HUES64 (cell line): ENCODE data around the gene CHRNE.
"Not testable (repeated sequence)": the region's sequence is repeated elsewhere in the genome, so short reads cannot be mapped to it uniquely, and the experiment has no call there.

Experiments
- H3K27ac ChIP-seq: 2 replicates; pipeline ENCODE4 v1.7.0; 2013; ENCODE audit warnings: low read depth, low read length, inconsistent platforms
- H3K27me3 ChIP-seq: 2 replicates; pipeline ENCODE4 v1.6.1; 2013; ENCODE audit warnings: mild to moderate bottlenecking, low read length; ENCODE audit not compliant: insufficient read depth
- H3K36me3 ChIP-seq: 2 replicates; pipeline ENCODE4 v1.6.1; 2013; ENCODE audit warnings: mild to moderate bottlenecking, low read length; ENCODE audit not compliant: insufficient read depth
- H3K4me1 ChIP-seq: 2 replicates; pipeline ENCODE4 v1.6.1; 2013; ENCODE audit warnings: mild to moderate bottlenecking, low read length, moderate library complexity; ENCODE audit not compliant: insufficient read depth
- H3K4me3 ChIP-seq: 2 replicates; pipeline ENCODE4 v1.5.1; 2013; ENCODE audit warnings: mild to moderate bottlenecking, low read length, moderate library complexity
- H3K9ac ChIP-seq: 2 replicates; pipeline ENCODE4 v1.6.1; 2013; ENCODE audit warnings: mild to moderate bottlenecking, low read depth, low read length
- H3K9me3 ChIP-seq: 2 replicates; pipeline ENCODE4 v1.6.1; 2013; ENCODE audit warnings: low read depth, low read length; ENCODE audit not compliant: insufficient read depth
- WGBS: fragments of 150-250, 120-280 bp; methylation state at CpG from one replicate; pipeline ENCODE4 v1.1.7; 2013; ENCODE audit warnings: missing lambda C conversion rate; 5-methylcytosine and 5-hydroxymethylcytosine counted together

Gene CHRNE

DNA sequence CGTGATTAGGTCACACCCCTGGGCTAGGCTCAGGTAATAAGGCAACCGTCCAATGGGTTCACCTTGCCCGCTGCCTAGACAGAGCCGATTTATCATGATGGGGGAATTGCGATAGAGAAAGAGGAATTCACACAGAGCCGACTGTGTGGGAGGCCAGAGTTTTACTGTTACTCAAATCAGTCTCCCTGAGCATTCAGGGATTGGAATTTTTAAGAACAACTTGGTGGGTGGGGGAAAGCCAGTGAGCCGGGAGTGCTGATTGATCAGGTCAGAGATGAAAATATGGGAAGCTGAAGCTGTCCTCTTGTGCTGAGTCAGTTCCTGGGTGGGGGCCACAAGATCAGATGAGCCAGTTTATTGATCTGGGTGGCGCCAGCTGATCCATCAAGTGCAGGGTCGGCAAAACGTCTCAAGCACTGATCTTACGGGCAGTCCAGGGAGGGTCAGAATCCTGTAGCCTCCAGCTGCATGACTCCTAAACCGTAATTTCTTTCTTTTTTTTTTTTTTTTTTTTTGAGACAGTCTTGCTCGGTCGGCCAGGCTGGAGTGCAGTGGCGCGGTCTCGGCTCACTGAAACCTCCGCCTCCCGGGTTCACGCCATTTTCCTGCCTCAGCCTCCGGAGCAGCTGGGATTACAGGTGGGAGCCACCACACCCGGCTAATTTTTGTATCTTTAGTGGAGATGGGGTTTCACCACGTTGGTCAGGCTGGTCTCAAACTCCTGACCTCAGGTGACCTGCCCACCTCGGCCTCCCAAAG is 23.9 kb upstream of the CHRNE start:
- WGBS = 95% methylated on average over 24 of the region's 24 CpGs
- not testable (repeated sequence) for H3K4me3 ChIP-seq, H3K27me3 ChIP-seq, H3K4me1 ChIP-seq, H3K36me3 ChIP-seq, H3K9me3 ChIP-seq, H3K27ac ChIP-seq, H3K9ac ChIP-seq

DNA sequence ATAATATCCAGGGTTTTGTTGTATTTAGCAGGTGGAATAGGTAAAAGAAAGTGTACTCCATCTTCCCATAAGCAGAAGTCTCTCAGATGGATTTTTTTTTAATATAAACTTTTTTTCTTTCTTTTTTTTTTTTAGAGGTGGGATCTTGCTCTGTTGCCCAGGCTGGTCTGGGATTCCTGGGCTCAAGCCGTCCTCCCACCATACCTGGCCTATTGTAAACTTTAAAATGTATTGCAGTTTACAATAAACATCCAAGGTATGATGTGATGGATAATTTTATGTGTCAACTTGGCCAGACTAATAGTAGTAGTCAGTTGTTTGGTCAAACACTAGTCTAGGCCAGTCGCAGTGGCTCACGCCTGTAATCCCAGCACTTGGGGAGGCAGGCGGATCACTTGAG is 18.4 kb upstream of the CHRNE start:
- no peaks in the 10 kb centered on the region for H3K27me3 ChIP-seq
- H3K36me3 ChIP-seq = no peaks in the 10 kb centered on the region
- peaks cover 10% of the 10 kb centered on the region for H3K4me1 ChIP-seq
- no peaks in the 10 kb centered on the region for H3K9me3 ChIP-seq
- WGBS = 98% methylated on average over 3 of the region's 4 CpGs
- no peak overlapping the region for H3K4me3 ChIP-seq
- H3K9ac ChIP-seq = no peak overlapping the region
- H3K27ac ChIP-seq = no peak overlapping the region

- Histone ChIP-seq H3K9me3 (no peaks in the 10 kb centered on the region), H3K36me3 (no peaks in the 10 kb centered on the region), H3K4me3 (no peak overlapping the region), H3K9ac (no peak overlapping the region), H3K27me3 (no peaks in the 10 kb centered on the region), H3K4me1 (peaks cover 10% of the 10 kb centered on the region), H3K27ac (no peak overlapping the region)
- WGBS = 95% methylated on average over 9 of the region's 10 CpGs
These were observed 17.6 kb upstream of the CHRNE start for GRCh38 chr17:4920351-4921048.

GRCh38 chr17:4919511-4920047 is 16.7 kb upstream of the CHRNE start:
- Histone ChIP-seq H3K4me3 (no peak overlapping the region), H3K9ac (no peak overlapping the region)
- 67% methylated on average over 7 of the region's 8 CpGs for WGBS

DNA sequence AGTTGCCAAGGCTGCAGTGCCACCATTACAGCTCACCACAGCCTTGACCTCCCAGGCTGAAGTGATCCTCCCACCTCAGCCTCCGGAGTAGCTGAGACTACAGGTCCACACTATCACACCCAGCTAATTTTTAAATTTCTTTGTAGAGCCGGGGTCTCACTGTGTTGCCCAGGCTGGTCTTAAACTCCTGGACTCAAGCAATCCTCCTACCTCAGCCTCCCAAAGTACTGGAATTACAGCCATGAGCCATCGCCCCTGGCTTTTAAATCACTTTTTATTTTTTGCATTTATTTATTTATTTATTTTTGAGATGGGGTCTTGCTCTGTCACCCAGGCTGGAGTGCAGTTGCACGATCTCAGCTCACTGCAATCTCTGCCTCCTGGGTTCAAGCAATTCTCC is 11.7 kb upstream of the CHRNE start:
- not testable (repeated sequence) for H3K9me3 ChIP-seq, H3K9ac ChIP-seq, H3K27me3 ChIP-seq, H3K4me3 ChIP-seq, H3K4me1 ChIP-seq, H3K36me3 ChIP-seq, H3K27ac ChIP-seq
- 96% methylated on average over 4 of the region's 4 CpGs for WGBS

More at GRCh38 chr17:4919511-4920047, 16.7 kb upstream of the CHRNE start:
- H3K27me3 ChIP-seq = no peaks in the 10 kb centered on the region
- H3K36me3 ChIP-seq = no peaks in the 10 kb centered on the region
- H3K27ac ChIP-seq = no peak overlapping the region; the same call in 1 of the 2 replicates
- peaks cover 10% of the 10 kb centered on the region for H3K4me1 ChIP-seq
- no peaks in the 10 kb centered on the region for H3K9me3 ChIP-seq

DNA sequence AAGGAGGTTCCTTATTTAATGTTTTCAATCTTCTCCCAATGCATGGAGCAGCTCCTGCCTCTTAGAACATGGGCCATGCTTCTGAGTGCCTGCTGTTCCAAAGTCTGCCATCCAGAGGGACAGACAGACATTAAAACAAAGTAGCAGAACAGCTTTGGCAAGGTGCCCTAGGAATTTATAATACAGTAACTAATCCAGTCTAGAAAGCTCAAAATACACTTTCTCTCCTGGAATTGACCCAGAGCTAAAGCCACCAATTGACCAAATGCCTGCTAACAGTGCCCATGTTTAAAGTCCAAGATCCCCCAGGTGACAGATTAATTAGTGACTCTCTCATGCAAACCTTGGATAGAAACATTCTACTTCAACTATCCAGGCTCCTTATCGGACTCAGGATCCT is 11.1 kb upstream of the CHRNE start:
- WGBS = 100% methylated on average over 1 of the region's 1 CpG
- Histone ChIP-seq H3K4me1 (no peaks in the 10 kb centered on the region), H3K27me3 (no peaks in the 10 kb centered on the region), H3K9me3 (no peaks in the 10 kb centered on the region), H3K36me3 (no peaks in the 10 kb centered on the region), H3K4me3 (no peak overlapping the region), H3K27ac (no peak overlapping the region), H3K9ac (no peak overlapping the region)

GRCh38 chr17:4908711-4909496 is 6.0 kb upstream of the CHRNE start:
- Histone ChIP-seq H3K27me3 (no peaks in the 10 kb centered on the region), H3K36me3 (no peaks in the 10 kb centered on the region), H3K4me3 (no peak overlapping the region), H3K9me3 (no peaks in the 10 kb centered on the region), H3K4me1 (peaks cover 10% of the 10 kb centered on the region), H3K9ac (peak overlapping the region; percentile 7; the same call in 1 of the 2 replicates), H3K27ac (0 out of 2 replicates have a peak overlapping the region, but pooled peaks have one; percentile 17)
- 36% methylated on average over 20 of the region's 20 CpGs for WGBS

- WGBS = 31% methylated on average over 10 of the region's 10 CpGs
- Histone ChIP-seq H3K27ac (peak overlapping the region; percentile 10; the same call in 1 of the 2 replicates), H3K9me3 (no peaks in the 10 kb centered on the region), H3K9ac (peak overlapping the region; percentile 7; the same call in 1 of the 2 replicates), H3K4me3 (no peak overlapping the region), H3K4me1 (peaks cover 10% of the 10 kb centered on the region), H3K36me3 (no peaks in the 10 kb centered on the region), H3K27me3 (no peaks in the 10 kb centered on the region)
These were observed 5.4 kb upstream of the CHRNE start for GRCh38 chr17:4908301-4908700.

DNA sequence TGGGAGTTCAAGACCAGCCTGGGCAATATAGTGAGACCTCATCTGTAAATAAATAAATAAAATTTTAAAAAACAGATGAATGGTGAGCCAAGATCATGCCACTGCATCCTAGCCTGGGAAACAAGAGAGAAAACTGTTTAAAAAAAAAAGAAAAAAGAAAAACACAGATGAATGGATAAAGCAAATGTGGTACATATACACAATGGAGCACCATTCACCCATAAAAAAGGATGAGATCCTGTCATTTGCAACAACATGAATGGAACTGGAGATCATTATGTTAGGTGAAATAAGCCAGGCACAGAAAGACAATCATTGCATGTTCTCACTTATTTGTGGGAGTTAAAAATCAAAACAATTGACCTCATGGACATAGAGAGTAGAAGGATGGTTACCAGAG is 3.7 kb upstream of the CHRNE start:
- H3K27me3 ChIP-seq, H3K27ac ChIP-seq, H3K4me3 ChIP-seq, H3K36me3 ChIP-seq, H3K9me3 ChIP-seq, H3K9ac ChIP-seq: not testable (repeated sequence)
- H3K4me1 ChIP-seq = peaks cover 10% of the 10 kb centered on the region

DNA sequence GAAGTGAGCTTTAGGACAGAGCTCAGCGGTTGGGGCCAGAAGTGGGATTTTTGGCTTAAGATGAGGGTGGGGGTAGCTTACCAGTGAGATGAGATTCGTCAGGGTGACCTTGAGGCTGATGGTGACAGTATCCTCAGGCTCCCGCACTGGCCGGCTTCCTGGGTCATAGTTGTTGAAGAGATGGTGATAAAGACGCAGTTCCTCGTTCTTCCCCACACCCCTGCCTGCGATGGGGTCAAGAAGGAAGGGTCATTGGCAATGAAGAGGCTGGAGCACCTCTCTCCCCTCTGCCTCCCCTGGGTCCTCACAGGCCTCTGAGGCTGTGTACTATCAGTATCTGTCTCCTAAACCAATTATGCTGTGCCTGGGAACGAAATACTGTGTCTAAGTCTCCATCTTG is 358 bp downstream of the CHRNE start:
- WGBS = 91% methylated on average over 8 of the region's 8 CpGs

More for the DNA sequence above, 358 bp downstream of the CHRNE start:
- no peak overlapping the region for H3K4me3 ChIP-seq
- H3K27me3 ChIP-seq = no peaks in the 10 kb centered on the region
- H3K9me3 ChIP-seq = no peaks in the 10 kb centered on the region
- H3K36me3 ChIP-seq = no peaks in the 10 kb centered on the region
- no peak overlapping the region for H3K9ac ChIP-seq
- H3K27ac ChIP-seq = no peak overlapping the region
- no peaks in the 10 kb centered on the region for H3K4me1 ChIP-seq
